WERI-Rb-1 (cell line): Measurements from ENCODE around the gene GLS.
"Not testable (repeated sequence)": the region's sequence is repeated elsewhere in the genome, so short reads cannot be mapped to it uniquely, and the experiment has no call there.

Experiments
- DNase-seq: peaks from one replicate; pipeline ENCODE4 v3.0.0-alpha.2; 2020
- H3K27ac ChIP-seq: fragments of 250-450 bp; sonication (Bioruptor Pico); 2 replicates; pipeline ENCODE4 v1.5.1; 2020; ENCODE audit warnings: mild to moderate bottlenecking, moderate library complexity
- H3K27me3 ChIP-seq: fragments of 250-450 bp; sonication (Bioruptor Pico); 2 replicates; pipeline ENCODE4 v1.5.1; 2021; ENCODE audit warnings: mild to moderate bottlenecking, low read depth, moderate library complexity; ENCODE audit not compliant: insufficient read depth, severe bottlenecking
- H3K36me3 ChIP-seq: fragments of 250-450 bp; sonication (Bioruptor Pico); 2 replicates; pipeline ENCODE4 v1.5.1; 2020; ENCODE audit warnings: mild to moderate bottlenecking, moderate library complexity
- H3K4me3 ChIP-seq: 2 replicates; pipeline ENCODE4 v1.5.1; 2011; ENCODE audit warnings: low read depth, mild to moderate bottlenecking, control low read depth, low read length
- H3K9me3 ChIP-seq: fragments of 250-450 bp; sonication (Bioruptor Pico); 2 replicates; pipeline ENCODE4 v1.5.1; 2021; ENCODE audit warnings: mild to moderate bottlenecking, moderate library complexity; ENCODE audit not compliant: severe bottlenecking
- TF ChIP-seq, protein P1 (sequence below): IDR thresholded peaks from 2 replicates; pipeline ENCODE4 v1.5.1; 2011; ENCODE audit warnings: low read depth, mild to moderate bottlenecking, control low read depth, inconsistent platforms, low read length

The GLS gene

GRCh38 chr2:190988910-190989309 is 108.3 kb downstream of the GLS start:
- H3K36me3 ChIP-seq, result peaks cover 81% of the 10 kb centered on the region

DNA sequence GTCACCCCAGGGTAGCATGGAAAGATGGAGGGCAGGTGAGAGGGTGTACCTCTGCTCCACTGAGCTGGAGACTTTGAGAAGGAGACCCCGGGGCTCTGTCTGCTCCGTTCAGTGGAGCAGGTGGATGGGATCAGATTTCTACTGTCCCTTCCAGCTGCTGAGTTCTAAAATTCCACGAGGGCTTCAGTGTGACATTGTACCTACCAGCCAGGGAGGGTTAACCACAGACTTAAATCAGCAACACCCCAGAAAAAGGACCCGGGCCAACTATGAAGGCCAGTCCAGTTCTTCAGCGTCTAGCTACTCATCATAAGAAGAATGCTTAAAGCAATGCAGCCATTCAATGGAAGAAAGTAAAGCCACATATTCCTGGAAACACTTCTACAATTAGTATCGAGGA is 109.5 kb downstream of the GLS start:
- no peak overlapping the region for H3K27ac ChIP-seq
- peaks cover 78% of the 10 kb centered on the region for H3K36me3 ChIP-seq
- no peak overlapping the region for H3K4me3 ChIP-seq
- TF ChIP-seq, protein P1, sequence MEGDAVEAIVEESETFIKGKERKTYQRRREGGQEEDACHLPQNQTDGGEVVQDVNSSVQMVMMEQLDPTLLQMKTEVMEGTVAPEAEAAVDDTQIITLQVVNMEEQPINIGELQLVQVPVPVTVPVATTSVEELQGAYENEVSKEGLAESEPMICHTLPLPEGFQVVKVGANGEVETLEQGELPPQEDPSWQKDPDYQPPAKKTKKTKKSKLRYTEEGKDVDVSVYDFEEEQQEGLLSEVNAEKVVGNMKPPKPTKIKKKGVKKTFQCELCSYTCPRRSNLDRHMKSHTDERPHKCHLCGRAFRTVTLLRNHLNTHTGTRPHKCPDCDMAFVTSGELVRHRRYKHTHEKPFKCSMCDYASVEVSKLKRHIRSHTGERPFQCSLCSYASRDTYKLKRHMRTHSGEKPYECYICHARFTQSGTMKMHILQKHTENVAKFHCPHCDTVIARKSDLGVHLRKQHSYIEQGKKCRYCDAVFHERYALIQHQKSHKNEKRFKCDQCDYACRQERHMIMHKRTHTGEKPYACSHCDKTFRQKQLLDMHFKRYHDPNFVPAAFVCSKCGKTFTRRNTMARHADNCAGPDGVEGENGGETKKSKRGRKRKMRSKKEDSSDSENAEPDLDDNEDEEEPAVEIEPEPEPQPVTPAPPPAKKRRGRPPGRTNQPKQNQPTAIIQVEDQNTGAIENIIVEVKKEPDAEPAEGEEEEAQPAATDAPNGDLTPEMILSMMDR, result no peak
- H3K9me3 ChIP-seq, result no peaks in the 10 kb centered on the region
- no peak for DNase-seq
- no peaks in the 10 kb centered on the region for H3K27me3 ChIP-seq

More at GRCh38 chr2:190988910-190989309, 108.3 kb downstream of the GLS start:
- DNase-seq, result no peak
- TF ChIP-seq, protein P1, result no peak
- H3K27me3 ChIP-seq, result no peaks in the 10 kb centered on the region
- no peak overlapping the region for H3K27ac ChIP-seq
- no peaks in the 10 kb centered on the region for H3K9me3 ChIP-seq
- H3K4me3 ChIP-seq, result no peak overlapping the region

DNA sequence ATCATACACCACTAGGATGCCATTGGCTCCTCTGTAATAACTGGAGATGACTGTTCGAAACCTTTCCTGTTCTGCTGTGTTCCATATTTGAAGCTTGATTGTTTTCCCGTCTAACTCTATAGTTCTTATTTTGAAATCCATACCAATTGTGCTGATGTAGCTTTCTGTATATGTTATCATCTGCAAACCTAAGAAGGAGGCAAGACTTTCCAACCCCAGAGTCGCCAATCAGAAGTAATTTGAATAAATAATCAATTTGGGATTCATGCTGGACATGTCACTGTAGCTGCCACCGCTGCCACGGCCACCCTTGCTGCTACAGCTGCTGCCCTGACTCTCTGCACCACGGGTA is 112.6 kb downstream of the GLS start:
- DNase-seq, result no peak
- no peaks in the 10 kb centered on the region for H3K9me3 ChIP-seq
- no peak overlapping the region for H3K4me3 ChIP-seq
- H3K27ac ChIP-seq, result no peak overlapping the region
- no peaks in the 10 kb centered on the region for H3K27me3 ChIP-seq
- TF ChIP-seq, protein P1, result no peak
- peaks cover 80% of the 10 kb centered on the region for H3K36me3 ChIP-seq

DNA sequence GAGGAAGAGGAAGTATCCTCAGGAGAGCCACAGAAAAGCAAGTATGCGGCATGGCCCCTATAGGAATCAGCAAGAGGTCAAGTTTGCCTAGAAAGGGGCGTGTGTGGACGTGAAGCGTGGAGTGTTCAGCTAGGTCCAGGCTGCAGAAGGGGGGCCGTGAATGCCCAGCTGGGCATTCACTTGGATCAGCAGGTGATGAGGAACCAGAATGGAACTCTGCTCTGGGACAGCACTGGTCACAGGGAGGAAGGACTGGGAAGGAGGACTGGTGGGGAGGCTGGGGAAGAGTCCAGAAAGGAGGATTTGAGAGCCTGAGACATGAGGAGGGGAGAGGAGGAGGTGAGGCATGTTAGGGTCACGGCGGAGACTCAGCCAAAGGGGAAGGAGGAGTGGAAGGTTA is 113.5 kb downstream of the GLS start:
- no peak overlapping the region for H3K4me3 ChIP-seq
- H3K9me3 ChIP-seq, result no peaks in the 10 kb centered on the region
- TF ChIP-seq, protein P1, result no peak
- no peak for DNase-seq
- H3K27ac ChIP-seq, result no peak overlapping the region
- no peaks in the 10 kb centered on the region for H3K27me3 ChIP-seq
- H3K36me3 ChIP-seq, result peaks cover 80% of the 10 kb centered on the region

DNA sequence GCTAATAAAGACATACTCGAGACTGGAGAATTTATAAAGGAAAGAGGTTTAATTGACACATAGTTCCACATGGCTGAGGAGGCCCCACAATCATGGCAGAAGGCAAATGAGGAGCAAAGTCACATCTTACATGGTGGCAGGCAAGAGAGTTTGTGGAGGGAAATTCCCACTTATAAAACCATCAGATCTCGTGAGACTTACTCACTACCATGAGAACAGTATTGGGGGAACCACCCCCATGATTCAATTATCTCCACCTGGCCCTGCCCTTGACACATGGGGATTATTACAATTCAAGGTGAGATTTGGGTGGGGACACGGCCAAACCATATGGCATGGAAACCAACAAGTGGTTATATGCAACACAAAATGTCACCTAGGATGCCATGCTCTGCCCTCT is 114.7 kb downstream of the GLS start:
- H3K36me3 ChIP-seq, result peaks cover 78% of the 10 kb centered on the region
- not testable (repeated sequence) for H3K9me3 ChIP-seq

DNA sequence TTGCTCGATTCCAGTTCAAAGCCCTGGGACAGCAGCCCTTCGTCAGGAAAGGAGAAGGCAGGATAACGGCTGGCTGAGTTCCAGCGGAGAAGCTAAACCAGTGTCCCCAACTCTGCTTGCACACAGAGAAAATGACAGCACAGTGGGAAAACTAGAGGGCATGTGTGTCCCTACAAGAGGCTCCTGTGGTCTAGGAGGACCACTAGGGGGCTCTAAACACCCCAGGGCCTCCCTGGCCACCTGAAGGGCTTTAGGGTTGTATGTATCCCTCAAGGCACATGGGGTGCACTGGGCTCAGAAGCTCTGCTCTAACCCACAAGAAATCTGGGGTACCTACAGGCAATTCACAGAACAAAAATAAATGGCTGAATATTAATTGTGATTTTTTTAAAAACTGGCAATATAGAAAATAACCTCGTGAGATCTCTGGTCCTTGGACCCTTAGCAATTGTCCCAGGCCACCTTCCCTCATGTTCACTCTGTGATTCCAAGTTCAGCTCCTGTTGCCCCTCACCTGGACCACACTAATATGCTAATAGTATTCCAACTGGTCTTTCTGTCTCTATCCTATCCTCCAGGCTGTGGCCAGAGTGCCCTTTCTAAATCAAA is 115.8 kb downstream of the GLS start:
- peak; percentile 54 for DNase-seq
- H3K36me3 ChIP-seq, result peaks cover 73% of the 10 kb centered on the region
- TF ChIP-seq, protein P1, result peak; percentile 91

More for the DNA sequence above, 114.7 kb downstream of the GLS start:
- not testable (repeated sequence) for DNase-seq, H3K27ac ChIP-seq, H3K27me3 ChIP-seq, H3K4me3 ChIP-seq

More for the DNA sequence above, 115.8 kb downstream of the GLS start:
- H3K9me3 ChIP-seq, result no peaks in the 10 kb centered on the region
- H3K27ac ChIP-seq, result no peak overlapping the region
- H3K27me3 ChIP-seq, result no peaks in the 10 kb centered on the region
- no peak overlapping the region for H3K4me3 ChIP-seq
